SK-N-SH (cell line): ENCODE results near the gene HECTD3. TPM values are rescaled to one million over a fixed set of nuclear protein-coding genes. Genes with fewer than 3 reads are reported as not detected.

Experiments
- CTCF ChIA-PET: fragments of 300-600, 350-600 bp; formaldehyde crosslinking; extraction: SDS; loops from one replicate; lab custom pipeline; 2021; lab: Yijun Ruan, JAX
- POLR2A ChIA-PET: fragments of 350-600 bp; sonication (Branson Sonifier 250); formaldehyde crosslinking; extraction: SDS; loops from one replicate; lab custom pipeline; 2020; ENCODE audit warnings: antibody characterized with exemption, inconsistent platforms; lab: Yijun Ruan, JAX
- DNase-seq: peaks from one replicate; pipeline ENCODE4 v3.0.0; 2012
- H2AFZ ChIP-seq: fragments of 200-600 bp; sonication (generic); 2 replicates; pipeline ENCODE4 v1.8.1; 2016; ENCODE audit warnings: antibody characterized with exemption, mild to moderate bottlenecking, low read depth
- H3F3A ChIP-seq: fragments of 200-600 bp; sonication (generic); replicated peaks from 2 replicates; pipeline ENCODE3; 2016; ENCODE audit warnings: antibody characterized with exemption, mild to moderate bottlenecking; ENCODE audit not compliant: insufficient read depth
- H3K27ac ChIP-seq, 2 experiments: fragments of 200-500 bp in 1 of 2; fragments of 200-600 bp in 1 of 2; sonication (Bioruptor generic) in 1 of 2; sonication (generic), shearing (Covaris generic) in 1 of 2; 2 replicates each; pipeline versions ENCODE4 v1.5.1 to v1.6.1; 2014 to 2016; ENCODE audit warnings: low read depth in 2 of 2, inconsistent platforms in 1 of 2, low read length in 1 of 2, mild to moderate bottlenecking in 1 of 2, mixed read lengths in 1 of 2
- H3K27me3 ChIP-seq: fragments of 200-600 bp; sonication (generic), shearing (Covaris generic); 2 replicates; pipeline ENCODE4 v1.6.1; 2016; ENCODE audit warnings: mixed run types; ENCODE audit not compliant: insufficient read depth
- H3K36me3 ChIP-seq, 2 experiments: fragments of 200-500 bp in 1 of 2; fragments of 200-600 bp in 1 of 2; sonication (Bioruptor generic) in 1 of 2; sonication (generic) in 1 of 2; replicated peaks in 1 of 2; 2 replicates each; pipeline versions ENCODE3 to v1.5.1; 2014 to 2016; ENCODE audit warnings: low read length in 1 of 2, mild to moderate bottlenecking in 1 of 2; ENCODE audit not compliant: insufficient read depth in 2 of 2, control insufficient read depth in 1 of 2
- H3K4me1 ChIP-seq, 2 experiments: fragments of 200-500 bp in 1 of 2; fragments of 200-600 bp in 1 of 2; sonication (Bioruptor generic) in 1 of 2; sonication (generic), shearing (Covaris generic) in 1 of 2; 2 replicates each; pipeline versions ENCODE4 v1.5.1 to v1.6.1; 2014 to 2016; ENCODE audit warnings: low read depth in 1 of 2, low read length in 1 of 2, mixed run types in 1 of 2; ENCODE audit not compliant: insufficient read depth in 2 of 2, control insufficient read depth in 1 of 2
- H3K4me2 ChIP-seq: fragments of 200-600 bp; sonication (generic), shearing (Covaris generic); 2 replicates; pipeline ENCODE4 v1.6.1; 2017; ENCODE audit warnings: mixed run types
- H3K4me3 ChIP-seq, 2 experiments: fragments of 200-500 bp in 1 of 2; fragments of 200-600 bp in 1 of 2; sonication (Bioruptor generic) in 1 of 2; sonication (generic), shearing (Covaris generic) in 1 of 2; 2 replicates each; pipeline versions ENCODE4 v1.5.1 to v1.8.1; 2014 to 2016; ENCODE audit warnings: low read depth in 2 of 2, inconsistent platforms in 1 of 2, low read length in 1 of 2, mild to moderate bottlenecking in 1 of 2, mixed read lengths in 1 of 2, moderate library complexity in 1 of 2
- H3K79me2 ChIP-seq: fragments of 200-600 bp; sonication (generic); 2 replicates; pipeline ENCODE4 v1.8.1; 2017; ENCODE audit warnings: mild to moderate bottlenecking; ENCODE audit not compliant: insufficient read depth
- H3K9ac ChIP-seq: fragments of 200-600 bp; sonication (generic); 2 replicates; pipeline ENCODE4 v1.6.1; 2017; ENCODE audit warnings: mixed run types
- H3K9me2 ChIP-seq: fragments of 200-600 bp; sonication (generic); 2 replicates; pipeline ENCODE4 v1.6.1; 2017; ENCODE audit warnings: mixed run types
- H3K9me3 ChIP-seq: fragments of 200-600 bp; sonication (generic); 2 replicates; pipeline ENCODE4 v1.6.1; 2017; ENCODE audit warnings: mixed run types, mild to moderate bottlenecking, moderate library complexity
- H4K20me1 ChIP-seq: fragments of 200-600 bp; sonication (generic); 2 replicates; pipeline ENCODE4 v1.6.1; 2017; ENCODE audit warnings: mild to moderate bottlenecking, mixed run types; ENCODE audit not compliant: insufficient read depth
- CTCF ChIP-seq: fragments of 200-600 bp; sonication (generic); IDR thresholded peaks from 2 replicates; pipeline ENCODE4 v1.6.1; 2017; ENCODE audit warnings: antibody characterized with exemption, mild to moderate bottlenecking, moderate library complexity
- FOSL2 ChIP-seq: IDR thresholded peaks from 2 replicates; pipeline ENCODE4 v1.4.0; 2012; ENCODE audit warnings: low read depth, mild to moderate bottlenecking, moderate library complexity, borderline replicate concordance
- FOXJ3 ChIP-seq: sonication (generic); formaldehyde crosslinking; IDR thresholded peaks from 2 replicates; pipeline ENCODE4 v1.5.1; 2020; ENCODE audit warnings: mild to moderate bottlenecking, missing genetic modification reagents
- GABPA ChIP-seq: IDR thresholded peaks from 2 replicates; pipeline ENCODE4 v1.4.0; 2012; ENCODE audit warnings: low read depth, mild to moderate bottlenecking
- GATA2 ChIP-seq: sonication (generic); formaldehyde crosslinking; IDR thresholded peaks from 2 replicates; pipeline ENCODE4 v1.5.0; 2020; ENCODE audit warnings: mild to moderate bottlenecking, missing genetic modification reagents
- IRF3 ChIP-seq: fragments of 150-350 bp; IDR thresholded peaks from 2 replicates; pipeline ENCODE4 v1.6.1; 2016; ENCODE audit warnings: mild to moderate bottlenecking, low read depth, low read length
- NRF1 ChIP-seq: IDR thresholded peaks from 2 replicates; pipeline ENCODE4 v1.6.1; 2012; ENCODE audit warnings: low read depth, mild to moderate bottlenecking, low read length
- RXRA ChIP-seq: IDR thresholded peaks from 2 replicates; pipeline ENCODE4 v1.4.0; 2012; ENCODE audit warnings: low read depth, mild to moderate bottlenecking, borderline replicate concordance
- SIN3A ChIP-seq: IDR thresholded peaks from 2 replicates; pipeline ENCODE4 v1.6.1; 2012; ENCODE audit warnings: low read depth, mild to moderate bottlenecking, low read length, moderate library complexity, borderline replicate concordance
- TAF1 ChIP-seq: IDR thresholded peaks from 2 replicates; pipeline ENCODE4 v1.6.1; 2012; ENCODE audit warnings: low read depth, mild to moderate bottlenecking, low read length, moderate library complexity, borderline replicate concordance
- YY1 ChIP-seq: IDR thresholded peaks from 2 replicates; pipeline ENCODE4 v1.4.0; 2012; ENCODE audit warnings: low read depth, mild to moderate bottlenecking
- WGBS: methylation state at CpG from one replicate; pipeline ENCODE4 v1.1.6; 2017; ENCODE audit warnings: low lambda C conversion rate; 5-methylcytosine and 5-hydroxymethylcytosine counted together
- polyA plus RNA-seq, 3 experiments: library from polyadenylated mRNA; depleted of rRNA; stranded (reverse); fragments of >200 nt; gene quantifications; 2 replicates each; pipeline ENCODE4 v1.2.3, GENCODE V29; 2012
- TF ChIP-seq, protein P1 (sequence below): IDR thresholded peaks from 2 replicates; pipeline ENCODE4 v1.6.1; 2012; ENCODE audit warnings: mild to moderate bottlenecking, low read depth, low read length, moderate library complexity

HECTD3 gene
- polyA plus RNA-seq, 1 of the 3 experiments (the other 2 are of a cell fraction) = 39.3 TPM

- no peak for TF ChIP-seq RXRA
- no peak for TF ChIP-seq FOXJ3 (CRISPR knock-in tag)
These were observed 35.9 kb upstream of the HECTD3 start (continued) for GRCh38 chr1:45047032-45047431.

- H4K20me1 ChIP-seq = no peaks in the 10 kb centered on the region
- TF ChIP-seq FOSL2 (no peak), GATA2 (CRISPR knock-in tag) (no peak), CTCF (no peak), TAF1 (no peak), SIN3A (no peak), FOXJ3 (CRISPR knock-in tag) (no peak), NRF1 (no peak), YY1 (no peak)
- no peaks in the 10 kb centered on the region for H3K27me3 ChIP-seq
- no peak overlapping the region for H3K4me2 ChIP-seq
- H3K36me3 ChIP-seq = no peaks in the 10 kb centered on the region
- no peak overlapping the region for H3K27ac ChIP-seq
- no peak overlapping the region for H3K9ac ChIP-seq
- H3K9me2 ChIP-seq = no peaks in the 10 kb centered on the region
- no peaks in the 10 kb centered on the region for H3K4me1 ChIP-seq
- no peak overlapping the region for H2AFZ ChIP-seq
- ChIA-PET POLR2A (no interaction called here), CTCF (interaction anchor here (0.6 kb wide), 1 partner anchor 30 kb away, joined by 3 read pairs; no protein-coding TSS in a partner anchor)
- no peaks in the 10 kb centered on the region for H3K79me2 ChIP-seq
- H3K9me3 ChIP-seq = no peaks in the 10 kb centered on the region
- WGBS = 75% methylated on average over 1 of the region's 1 CpG
- no peak for DNase-seq
- H3F3A ChIP-seq = no peaks in the 10 kb centered on the region
- no peak overlapping the region for H3K4me3 ChIP-seq
These were observed 33.8 kb upstream of the HECTD3 start for GRCh38 chr1:45044916-45045315.

DNA sequence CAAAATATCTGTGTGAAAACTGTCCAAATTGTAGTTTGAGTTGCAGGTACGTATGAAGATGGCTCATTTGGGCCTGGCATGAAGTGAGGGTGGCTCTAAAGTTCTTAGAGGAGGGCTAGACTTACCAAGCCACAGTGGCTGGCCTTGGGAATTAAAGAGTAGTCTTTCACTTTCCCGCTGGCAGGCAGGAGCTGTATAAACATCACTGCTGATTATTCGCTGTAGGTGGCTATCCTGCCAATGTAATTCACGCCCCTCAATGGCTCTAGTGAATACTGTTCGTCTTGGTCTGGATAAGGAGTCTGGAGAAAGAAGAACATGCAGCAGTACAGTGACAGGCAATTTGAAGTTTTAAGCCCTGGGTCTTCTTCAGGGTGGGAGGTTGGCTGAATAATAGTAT, 32.0 kb upstream of the HECTD3 start:
- H3K9me2 ChIP-seq = no peaks in the 10 kb centered on the region
- TF ChIP-seq NRF1 (no peak), GABPA (no peak), IRF3 (no peak)
- TF ChIP-seq, protein P1, sequence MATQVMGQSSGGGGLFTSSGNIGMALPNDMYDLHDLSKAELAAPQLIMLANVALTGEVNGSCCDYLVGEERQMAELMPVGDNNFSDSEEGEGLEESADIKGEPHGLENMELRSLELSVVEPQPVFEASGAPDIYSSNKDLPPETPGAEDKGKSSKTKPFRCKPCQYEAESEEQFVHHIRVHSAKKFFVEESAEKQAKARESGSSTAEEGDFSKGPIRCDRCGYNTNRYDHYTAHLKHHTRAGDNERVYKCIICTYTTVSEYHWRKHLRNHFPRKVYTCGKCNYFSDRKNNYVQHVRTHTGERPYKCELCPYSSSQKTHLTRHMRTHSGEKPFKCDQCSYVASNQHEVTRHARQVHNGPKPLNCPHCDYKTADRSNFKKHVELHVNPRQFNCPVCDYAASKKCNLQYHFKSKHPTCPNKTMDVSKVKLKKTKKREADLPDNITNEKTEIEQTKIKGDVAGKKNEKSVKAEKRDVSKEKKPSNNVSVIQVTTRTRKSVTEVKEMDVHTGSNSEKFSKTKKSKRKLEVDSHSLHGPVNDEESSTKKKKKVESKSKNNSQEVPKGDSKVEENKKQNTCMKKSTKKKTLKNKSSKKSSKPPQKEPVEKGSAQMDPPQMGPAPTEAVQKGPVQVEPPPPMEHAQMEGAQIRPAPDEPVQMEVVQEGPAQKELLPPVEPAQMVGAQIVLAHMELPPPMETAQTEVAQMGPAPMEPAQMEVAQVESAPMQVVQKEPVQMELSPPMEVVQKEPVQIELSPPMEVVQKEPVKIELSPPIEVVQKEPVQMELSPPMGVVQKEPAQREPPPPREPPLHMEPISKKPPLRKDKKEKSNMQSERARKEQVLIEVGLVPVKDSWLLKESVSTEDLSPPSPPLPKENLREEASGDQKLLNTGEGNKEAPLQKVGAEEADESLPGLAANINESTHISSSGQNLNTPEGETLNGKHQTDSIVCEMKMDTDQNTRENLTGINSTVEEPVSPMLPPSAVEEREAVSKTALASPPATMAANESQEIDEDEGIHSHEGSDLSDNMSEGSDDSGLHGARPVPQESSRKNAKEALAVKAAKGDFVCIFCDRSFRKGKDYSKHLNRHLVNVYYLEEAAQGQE = no peak
- TF ChIP-seq, all 33 proteins: peak for 0
- no peaks in the 10 kb centered on the region for H3K36me3 ChIP-seq
- H3K4me2 ChIP-seq = no peak overlapping the region
- no peak overlapping the region for H3K27ac ChIP-seq
- DNase-seq = no peak
- H4K20me1 ChIP-seq = no peaks in the 10 kb centered on the region
- WGBS = 46% methylated on average over 5 of the region's 5 CpGs
- no peak overlapping the region for H2AFZ ChIP-seq
- no peak overlapping the region for H3K4me3 ChIP-seq
- H3K27me3 ChIP-seq = no peaks in the 10 kb centered on the region
- H3K79me2 ChIP-seq = no peaks in the 10 kb centered on the region
- no peaks in the 10 kb centered on the region for H3K9me3 ChIP-seq
- ChIA-PET POLR2A (no interaction called here), CTCF (interaction anchor here (1.2 to 1.3 kb wide), 2 partner anchors 12 to 450 kb away, joined by 3 to 5 read pairs; no protein-coding TSS in a partner anchor)
- no peak overlapping the region for H3K9ac ChIP-seq
- H3F3A ChIP-seq = no peaks in the 10 kb centered on the region
- no peaks in the 10 kb centered on the region for H3K4me1 ChIP-seq
